DOHH2 (cell line): ENCODE results near the gene TTF1.

ENCODE experiments used
- H3F3A ChIP-seq: fragments of 200-600 bp; sonication (generic), shearing (Covaris generic); 2 replicates; pipeline ENCODE4 v1.6.0; 2016; ENCODE audit warnings: antibody characterized with exemption, mild to moderate bottlenecking; ENCODE audit not compliant: control insufficient read depth, insufficient read depth
- H3K27ac ChIP-seq: fragments of 200-600 bp; sonication (generic); 2 replicates; pipeline ENCODE4 v1.5.1; 2014; ENCODE audit warnings: low read depth, mild to moderate bottlenecking, low read length, moderate library complexity
- H3K27me3 ChIP-seq: fragments of 200-600 bp; sonication (generic); 2 replicates; pipeline ENCODE4 v1.6.1; 2014; ENCODE audit warnings: mild to moderate bottlenecking, low read length, mixed read lengths; ENCODE audit not compliant: control insufficient read depth
- H3K36me3 ChIP-seq: fragments of 200-600 bp; sonication (generic); 2 replicates; pipeline ENCODE4 v1.6.1; 2014; ENCODE audit warnings: mild to moderate bottlenecking, low read length, moderate library complexity, mixed read lengths; ENCODE audit not compliant: control insufficient read depth
- H3K4me1 ChIP-seq: fragments of 200-600 bp; sonication (generic); 2 replicates; pipeline ENCODE4 v1.6.1; 2014; ENCODE audit warnings: mild to moderate bottlenecking, low read length, mixed read lengths; ENCODE audit not compliant: control insufficient read depth
- H3K4me2 ChIP-seq: fragments of 200-600 bp; sonication (generic); 2 replicates; pipeline ENCODE4 v1.6.0; 2014; ENCODE audit warnings: mild to moderate bottlenecking, low read length, moderate library complexity
- H3K4me3 ChIP-seq: fragments of 200-600 bp; sonication (generic); 2 replicates; pipeline ENCODE4 v1.5.1; 2014; ENCODE audit warnings: mild to moderate bottlenecking, low read length, mixed read lengths
- H3K79me2 ChIP-seq: fragments of 200-600 bp; sonication (generic); 2 replicates; pipeline ENCODE4 v1.6.1; 2014; ENCODE audit warnings: mild to moderate bottlenecking, low read length, mixed read lengths; ENCODE audit not compliant: control insufficient read depth
- H3K9me2 ChIP-seq: fragments of 200-600 bp; sonication (generic); replicated peaks from 2 replicates; pipeline ENCODE4 v1.6.1; 2014; ENCODE audit warnings: mild to moderate bottlenecking, low read length, mixed read lengths; ENCODE audit not compliant: control insufficient read depth
- H3K9me3 ChIP-seq: fragments of 200-600 bp; sonication (generic); 2 replicates; pipeline ENCODE4 v1.6.1; 2014; ENCODE audit warnings: antibody characterized with exemption, low read length, mixed read lengths; ENCODE audit not compliant: control insufficient read depth, insufficient read depth
- H4K20me1 ChIP-seq: fragments of 200-600 bp; sonication (generic); 2 replicates; pipeline ENCODE4 v1.6.0; 2014; ENCODE audit warnings: low read depth, mild to moderate bottlenecking, antibody characterized with exemption, low read length, moderate library complexity; ENCODE audit not compliant: control insufficient read depth, insufficient read depth
- EZH2phosphoT487 ChIP-seq: fragments of 200-600 bp; sonication (generic); IDR thresholded peaks from 2 replicates; pipeline ENCODE4 v1.6.1; 2017; ENCODE audit warnings: borderline replicate concordance, mild to moderate bottlenecking, antibody characterized with exemption, low read length, moderate library complexity, mixed read lengths
- TF ChIP-seq, protein P1 (sequence below): fragments of 200-600 bp; sonication (generic); IDR thresholded peaks from one replicate; pipeline ENCODE4 v1.5.1; 2014; ENCODE audit warnings: antibody characterized with exemption, mild to moderate bottlenecking, low read depth, low read length; ENCODE audit not compliant: poor library complexity, severe bottlenecking

TTF1 gene

GRCh38 chr9:132415181-132415580 lies 8.5 kb upstream of the TTF1 start:
- no peaks in the 10 kb centered on the region for H3F3A ChIP-seq
- no peaks in the 10 kb centered on the region for H3K79me2 ChIP-seq
- peaks cover 52% of the 10 kb centered on the region for H3K27me3 ChIP-seq
- no peak overlapping the region for H3K27ac ChIP-seq
- no peaks in the 10 kb centered on the region for H3K9me3 ChIP-seq
- no peak overlapping the region for H3K4me2 ChIP-seq
- no peaks in the 10 kb centered on the region for H3K9me2 ChIP-seq
- no peaks in the 10 kb centered on the region for H3K36me3 ChIP-seq
- H3K4me3 ChIP-seq: no peak overlapping the region
- no peak for TF ChIP-seq EZH2phosphoT487
- TF ChIP-seq, protein P1, sequence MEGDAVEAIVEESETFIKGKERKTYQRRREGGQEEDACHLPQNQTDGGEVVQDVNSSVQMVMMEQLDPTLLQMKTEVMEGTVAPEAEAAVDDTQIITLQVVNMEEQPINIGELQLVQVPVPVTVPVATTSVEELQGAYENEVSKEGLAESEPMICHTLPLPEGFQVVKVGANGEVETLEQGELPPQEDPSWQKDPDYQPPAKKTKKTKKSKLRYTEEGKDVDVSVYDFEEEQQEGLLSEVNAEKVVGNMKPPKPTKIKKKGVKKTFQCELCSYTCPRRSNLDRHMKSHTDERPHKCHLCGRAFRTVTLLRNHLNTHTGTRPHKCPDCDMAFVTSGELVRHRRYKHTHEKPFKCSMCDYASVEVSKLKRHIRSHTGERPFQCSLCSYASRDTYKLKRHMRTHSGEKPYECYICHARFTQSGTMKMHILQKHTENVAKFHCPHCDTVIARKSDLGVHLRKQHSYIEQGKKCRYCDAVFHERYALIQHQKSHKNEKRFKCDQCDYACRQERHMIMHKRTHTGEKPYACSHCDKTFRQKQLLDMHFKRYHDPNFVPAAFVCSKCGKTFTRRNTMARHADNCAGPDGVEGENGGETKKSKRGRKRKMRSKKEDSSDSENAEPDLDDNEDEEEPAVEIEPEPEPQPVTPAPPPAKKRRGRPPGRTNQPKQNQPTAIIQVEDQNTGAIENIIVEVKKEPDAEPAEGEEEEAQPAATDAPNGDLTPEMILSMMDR: no peak
- peaks cover 19% of the 10 kb centered on the region for H3K4me1 ChIP-seq
- H4K20me1 ChIP-seq: no peaks in the 10 kb centered on the region

- Histone ChIP-seq H3K27me3 (peaks cover 57% of the 10 kb centered on the region), H3K4me1 (peaks cover 24% of the 10 kb centered on the region), H3K9me2 (no peaks in the 10 kb centered on the region), H3K27ac (no peak overlapping the region), H3K79me2 (no peaks in the 10 kb centered on the region), H3K36me3 (no peaks in the 10 kb centered on the region), H3F3A (no peaks in the 10 kb centered on the region), H3K4me2 (no peak overlapping the region), H3K4me3 (no peak overlapping the region), H4K20me1 (no peaks in the 10 kb centered on the region), H3K9me3 (no peaks in the 10 kb centered on the region)
- TF ChIP-seq, protein P1: no peak
- no peak for TF ChIP-seq EZH2phosphoT487
Measured at GRCh38 chr9:132414731-132415130, 8.1 kb upstream of the TTF1 start.

GRCh38 chr9:132413926-132414325 lies 7.3 kb upstream of the TTF1 start:
- no peaks in the 10 kb centered on the region for H4K20me1 ChIP-seq
- no peaks in the 10 kb centered on the region for H3K36me3 ChIP-seq
- no peak overlapping the region for H3K4me2 ChIP-seq
- peaks cover 29% of the 10 kb centered on the region for H3K4me1 ChIP-seq
- no peaks in the 10 kb centered on the region for H3K79me2 ChIP-seq
- no peaks in the 10 kb centered on the region for H3K9me3 ChIP-seq
- no peaks in the 10 kb centered on the region for H3K9me2 ChIP-seq
- H3K27ac ChIP-seq: no peak overlapping the region
- no peak overlapping the region for H3K4me3 ChIP-seq
- TF ChIP-seq EZH2phosphoT487: no peak
- TF ChIP-seq, protein P1: no peak
- no peaks in the 10 kb centered on the region for H3F3A ChIP-seq
- H3K27me3 ChIP-seq: peaks cover 63% of the 10 kb centered on the region
